ENCODE results near the gene UNC5A.
A peak's percentile ranks its signal among the peaks of the same experiment; 100 is the strongest.

UNC5A gene

GRCh38 chr5:176800024-176800423 lies 10.3 kb upstream of the UNC5A start:
- no peak for DNase-seq (ENCODE audit: low spot score)

- DNase-seq (ENCODE audit: low spot score) = no peak
Observed at GRCh38 chr5:176802116-176802784, 8.1 kb upstream of the UNC5A start.

- DNase-seq (ENCODE audit: low spot score) = peak; percentile 9
Observed at GRCh38 chr5:176803068-176803942, 7.1 kb upstream of the UNC5A start.

- no peak for DNase-seq (ENCODE audit: low spot score)
Observed at GRCh38 chr5:176803943-176804498, 6.3 kb upstream of the UNC5A start.

GRCh38 chr5:176806137-176806536 lies 4.2 kb upstream of the UNC5A start:
- no peak for DNase-seq (ENCODE audit: low spot score)

- DNase-seq (ENCODE audit: low spot score) = no peak
Observed at GRCh38 chr5:176809544-176810080, 747 bp upstream of the UNC5A start.

- no peak for DNase-seq (ENCODE audit: low spot score)
Observed at GRCh38 chr5:176810687-176811501, 535 bp downstream of the UNC5A start.

GRCh38 chr5:176812269-176813259 lies 2.2 kb downstream of the UNC5A start:
- no peak for DNase-seq (ENCODE audit: low spot score)

- DNase-seq (ENCODE audit: low spot score) = no peak
Observed at GRCh38 chr5:176813587-176814312, 3.4 kb downstream of the UNC5A start.

GRCh38 chr5:176814313-176814685 lies 3.9 kb downstream of the UNC5A start:
- no peak for DNase-seq (ENCODE audit: low spot score)

- DNase-seq (ENCODE audit: low spot score) = no peak
Observed at GRCh38 chr5:176814836-176815438, 4.6 kb downstream of the UNC5A start.

- no peak for DNase-seq (ENCODE audit: low spot score)
Observed at GRCh38 chr5:176816043-176816745, 5.8 kb downstream of the UNC5A start.

- no peak for DNase-seq (ENCODE audit: low spot score)
Observed at GRCh38 chr5:176816791-176817347, 6.5 kb downstream of the UNC5A start.

GRCh38 chr5:176817369-176817840 lies 7.0 kb downstream of the UNC5A start:
- DNase-seq (ENCODE audit: low spot score) = no peak

- DNase-seq (ENCODE audit: low spot score) = no peak
Observed at GRCh38 chr5:176817841-176818377, 7.5 kb downstream of the UNC5A start.

- DNase-seq (ENCODE audit: low spot score) = no peak
Observed at GRCh38 chr5:176818391-176819098, 8.2 kb downstream of the UNC5A start.

GRCh38 chr5:176819476-176819875 lies 9.1 kb downstream of the UNC5A start:
- DNase-seq (ENCODE audit: low spot score) = no peak

GRCh38 chr5:176820937-176821336 lies 10.6 kb downstream of the UNC5A start:
- DNase-seq (ENCODE audit: low spot score) = no peak

All from globus pallidus (tissue), 1 donor.